ENCODE data around the gene RPL28.
"Not testable (repeated sequence)": the region's sequence is repeated elsewhere in the genome, so short reads cannot be mapped to it uniquely, and the experiment has no call there.

Gene RPL28

GRCh38 chr19:55447421-55448174 lies 61.9 kb downstream of the RPL28 start:
- no peak for DNase-seq (ENCODE audit: low read depth in 3 of 3)

DNA sequence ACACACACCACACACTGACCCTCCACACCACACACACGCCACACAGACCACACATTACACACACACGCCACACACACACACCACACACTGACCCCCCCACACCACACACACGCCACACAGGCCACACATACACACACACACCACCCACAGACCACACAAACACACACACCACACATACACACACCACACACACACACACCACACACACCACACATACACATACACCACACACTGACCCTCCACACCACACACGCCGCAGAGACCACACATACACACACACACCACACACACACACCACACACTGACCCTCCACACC lies 62.4 kb downstream of the RPL28 start:
- DNase-seq (ENCODE audit: low read depth in 3 of 3), result not testable (repeated sequence)

GRCh38 chr19:55449469-55449868 lies 63.7 kb downstream of the RPL28 start:
- no peak for DNase-seq (ENCODE audit: low read depth in 3 of 3)

DNA sequence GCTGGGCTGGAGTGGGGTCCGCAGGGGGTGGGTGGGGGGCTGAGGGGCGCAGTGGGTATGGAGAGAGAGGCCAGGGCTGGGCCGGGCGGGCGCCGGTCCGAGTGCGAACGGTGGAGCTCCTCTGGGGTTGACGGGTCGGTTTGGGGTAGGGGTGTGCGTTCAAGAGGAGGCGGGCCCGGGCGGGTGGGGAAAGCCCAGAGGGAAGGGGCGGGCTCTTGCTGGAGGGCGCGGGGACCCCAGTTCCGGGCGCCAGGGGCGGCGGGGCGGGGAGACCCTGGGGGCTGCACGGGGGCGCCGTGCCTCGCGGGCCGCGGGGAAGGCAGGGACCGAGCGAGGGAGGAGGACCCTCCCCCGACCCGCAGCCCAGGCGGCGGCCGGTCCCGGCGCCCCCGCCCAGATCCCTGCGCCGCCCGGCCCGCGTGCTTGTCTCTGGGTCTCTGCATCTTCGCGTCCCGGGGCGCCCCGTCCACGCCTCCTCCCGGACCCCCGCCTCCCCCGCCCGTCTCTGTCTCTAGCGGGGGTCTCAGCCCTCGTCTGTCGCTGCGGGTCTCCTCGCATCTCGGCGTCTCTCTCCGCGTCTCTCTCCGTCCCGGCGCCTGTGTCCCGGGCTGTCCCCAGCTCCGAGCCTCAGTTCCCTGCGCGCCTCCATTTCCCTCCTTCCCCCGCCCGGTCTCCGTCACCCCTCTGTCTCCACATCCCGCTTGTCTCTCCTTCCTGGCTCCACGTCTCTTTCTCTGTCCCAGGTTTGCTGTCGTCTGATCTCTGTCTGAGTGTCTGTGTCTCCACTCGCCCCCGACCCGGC lies 65.6 kb downstream of the RPL28 start:
- no peak for DNase-seq (ENCODE audit: low read depth in 3 of 3)

DNA sequence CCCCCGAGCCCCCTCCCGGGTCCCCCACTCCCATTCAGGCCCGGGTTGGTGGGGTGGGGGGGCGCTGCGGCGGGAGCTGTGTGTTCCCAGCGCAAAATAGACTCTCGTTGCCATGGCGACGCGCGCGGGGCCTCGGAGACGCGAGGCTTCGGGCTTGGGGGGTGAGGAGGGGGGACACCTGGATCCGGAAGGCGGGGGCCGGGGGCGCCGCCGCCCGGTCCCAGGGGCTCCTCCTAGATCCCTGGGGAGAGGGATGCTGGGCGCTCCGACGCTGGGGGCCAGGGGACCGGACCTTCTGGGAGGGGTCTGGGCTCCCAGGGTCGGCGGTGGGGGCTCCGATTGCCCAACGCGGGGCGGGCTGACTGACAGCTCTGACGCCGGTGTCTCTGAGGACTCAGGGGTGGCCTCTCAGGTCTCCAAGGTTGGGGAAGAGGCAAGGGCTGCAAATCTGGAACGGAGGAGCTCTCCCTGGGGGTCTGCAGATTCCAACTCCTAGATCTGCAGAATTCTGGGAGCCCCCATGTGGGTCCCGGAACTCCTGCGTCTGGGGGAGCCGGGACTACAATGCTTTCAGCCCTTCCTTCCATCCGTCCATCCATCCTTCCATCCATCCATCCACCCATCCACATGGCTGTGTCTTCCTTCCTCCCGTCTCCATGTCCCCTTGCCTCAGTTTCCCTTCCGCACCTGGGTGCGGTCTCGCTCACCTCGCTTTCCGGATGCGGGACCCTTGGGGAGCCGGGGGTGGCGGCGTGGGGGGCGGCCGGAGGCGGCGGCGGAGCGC lies 66.4 kb downstream of the RPL28 start:
- DNase-seq (ENCODE audit: low read depth in 3 of 3), result no peak
